Measurements from ENCODE around the gene NOS3. TPM values are rescaled to one million over a fixed set of nuclear protein-coding genes. Genes with fewer than 3 reads are reported as not detected.

NOS3 gene
- total RNA-seq, 1 experiment from 2014 or later, result 0.66 TPM

GRCh38 chr7:151053751-151054150 lies 62.9 kb downstream of the NOS3 start:
- Histone ChIP-seq H3K79me2 (ENCODE audit: low read length) (no peaks in the 10 kb centered on the region), H3K4me2 (ENCODE audit: low read length) (no peak overlapping the region), H3K36me3 (ENCODE audit: low read depth, low read length) (no peaks in the 10 kb centered on the region), H3F3A (ENCODE audit: low read length, unreplicated experiment) (no peaks in the 10 kb centered on the region), H4K20me1 (ENCODE audit: low read length) (no peaks in the 10 kb centered on the region), H3K27me3 (ENCODE audit: low read length) (no peaks in the 10 kb centered on the region), H2AFZ (ENCODE audit: low read length) (no peak overlapping the region), H3K9ac (ENCODE audit: low read length) (no peak overlapping the region), H3K9me2 (replicated peaks; ENCODE audit: low read length) (no peaks in the 10 kb centered on the region), H3K4me1 (ENCODE audit: insufficient read depth, low read length) (peaks cover 14% of the 10 kb centered on the region), H3K27ac (ENCODE audit: low read length) (no peak overlapping the region), H3K9me3 (ENCODE audit: low read length) (no peaks in the 10 kb centered on the region), H3K4me3 (ENCODE audit: low read length) (no peak overlapping the region)
- no peak for TF ChIP-seq EZH2phosphoT487 (IDR thresholded peaks at IDR 0.05; ENCODE audit: borderline replicate concordance, low read length)
- no peak for TF ChIP-seq EZH2 (IDR thresholded peaks at IDR 0.05; ENCODE audit: low read length, unreplicated experiment)
- no peak for TF ChIP-seq CTCF (conservative IDR thresholded peaks at IDR 0.05; ENCODE audit: low read depth, low read length)
- ATAC-seq, result no peak
- intact Hi-C loops (cut with micrococcal nuclease), result no loop called here
- ChIA-PET POLR2A (ENCODE audit: unreplicated experiment) (no interaction called here), CTCF (no interaction called here)
- TSS peak; percentile 11 for BruUV-seq (replicated peaks)
- no peak for DNase-seq

GRCh38 chr7:151056283-151056665 lies 65.5 kb downstream of the NOS3 start:
- H3K27me3 ChIP-seq (ENCODE audit: low read length), result no peaks in the 10 kb centered on the region
- intact Hi-C loops (cut with micrococcal nuclease), result no loop called here
- no peak overlapping the region for H2AFZ ChIP-seq (ENCODE audit: low read length)
- ChIA-PET CTCF (no interaction called here), POLR2A (ENCODE audit: unreplicated experiment) (no interaction called here)
- H3K9me2 ChIP-seq (replicated peaks; ENCODE audit: low read length), result no peaks in the 10 kb centered on the region
- H3F3A ChIP-seq (ENCODE audit: low read length, unreplicated experiment), result no peaks in the 10 kb centered on the region
- peaks cover 27% of the 10 kb centered on the region for H3K4me1 ChIP-seq (ENCODE audit: insufficient read depth, low read length)
- H3K4me3 ChIP-seq (ENCODE audit: low read length), result no peak overlapping the region
- no peaks in the 10 kb centered on the region for H3K9me3 ChIP-seq (ENCODE audit: low read length)
- TF ChIP-seq CTCF (conservative IDR thresholded peaks at IDR 0.05; ENCODE audit: low read depth, low read length) (no peak), EZH2phosphoT487 (IDR thresholded peaks at IDR 0.05; ENCODE audit: borderline replicate concordance, low read length) (no peak), EZH2 (IDR thresholded peaks at IDR 0.05; ENCODE audit: low read length, unreplicated experiment) (no peak)
- BruUV-seq (replicated peaks), result no TSS peak
- DNase-seq (no peak), ATAC-seq (no peak)
- no peaks in the 10 kb centered on the region for H4K20me1 ChIP-seq (ENCODE audit: low read length)
- peak overlapping the region; percentile 95 for H3K4me2 ChIP-seq (ENCODE audit: low read length)
- H3K9ac ChIP-seq (ENCODE audit: low read length), result no peak overlapping the region
- peaks cover 18% of the 10 kb centered on the region for H3K79me2 ChIP-seq (ENCODE audit: low read length)
- no peaks in the 10 kb centered on the region for H3K36me3 ChIP-seq (ENCODE audit: low read depth, low read length)
- no peak overlapping the region for H3K27ac ChIP-seq (ENCODE audit: low read length)

- intact Hi-C loops (cut with micrococcal nuclease), result no loop called here
- Histone ChIP-seq H3F3A (ENCODE audit: low read length, unreplicated experiment) (no peaks in the 10 kb centered on the region), H3K4me2 (ENCODE audit: low read length) (peak overlapping the region; percentile 95), H3K9me3 (ENCODE audit: low read length) (no peaks in the 10 kb centered on the region), H3K4me1 (ENCODE audit: insufficient read depth, low read length) (peaks cover 33% of the 10 kb centered on the region), H3K79me2 (ENCODE audit: low read length) (peaks cover 24% of the 10 kb centered on the region), H3K27ac (ENCODE audit: low read length) (no peak overlapping the region), H3K27me3 (ENCODE audit: low read length) (no peaks in the 10 kb centered on the region), H3K9ac (ENCODE audit: low read length) (peak overlapping the region; percentile 63), H3K9me2 (replicated peaks; ENCODE audit: low read length) (no peaks in the 10 kb centered on the region), H4K20me1 (ENCODE audit: low read length) (no peaks in the 10 kb centered on the region), H3K36me3 (ENCODE audit: low read depth, low read length) (no peaks in the 10 kb centered on the region), H3K4me3 (ENCODE audit: low read length) (peak overlapping the region; percentile 86), H2AFZ (ENCODE audit: low read length) (peak overlapping the region; percentile 78)
- DNase-seq (peak; percentile 20), ATAC-seq (no peak)
- POLR2A ChIA-PET (ENCODE audit: unreplicated experiment), result no interaction called here
- CTCF ChIA-PET, result no interaction called here
- TF ChIP-seq EZH2phosphoT487 (IDR thresholded peaks at IDR 0.05; ENCODE audit: borderline replicate concordance, low read length), result no peak
- TF ChIP-seq EZH2 (IDR thresholded peaks at IDR 0.05; ENCODE audit: low read length, unreplicated experiment), result no peak
- no peak for TF ChIP-seq CTCF (conservative IDR thresholded peaks at IDR 0.05; ENCODE audit: low read depth, low read length)
- BruUV-seq (replicated peaks), result no TSS peak
These were observed 66.1 kb downstream of the NOS3 start for GRCh38 chr7:151056666-151057505.
